HFFc6 (cell line): Measurements from ENCODE around the gene PDCD1. TPM values are rescaled to one million over a fixed set of nuclear protein-coding genes. Genes with fewer than 3 reads are reported as not detected.

Experiments
- DNase-seq: peaks from one replicate; pipeline ENCODE4 v3.0.0-alpha.2; 2018
- H3K27ac Mint-ChIP-seq: 2 replicates; pipeline ENCODE4 v1.8.0; 2020; ENCODE audit warnings: mild to moderate bottlenecking, mixed read lengths
- H3K27me3 Mint-ChIP-seq: 2 replicates; pipeline ENCODE4 v1.8.0; 2021; ENCODE audit warnings: mild to moderate bottlenecking, moderate library complexity, mixed read lengths; ENCODE audit not compliant: insufficient read depth
- H3K36me3 Mint-ChIP-seq: 2 replicates; pipeline ENCODE4 v1.8.0; 2021; ENCODE audit warnings: low read depth, mixed read lengths
- H3K4me1 Mint-ChIP-seq: 2 replicates; pipeline ENCODE4 v1.8.0; 2020; ENCODE audit warnings: low read depth, mixed read lengths
- H3K4me3 Mint-ChIP-seq: 2 replicates; pipeline ENCODE4 v1.8.0; 2020; ENCODE audit warnings: mild to moderate bottlenecking, moderate library complexity, mixed read lengths
- H3K9me3 Mint-ChIP-seq: 2 replicates; pipeline ENCODE4 v1.8.0; 2020; ENCODE audit warnings: mild to moderate bottlenecking, mixed read lengths
- total RNA-seq, 6 experiments: library from RNA; stranded (reverse); fragmentation: NEBNext Ultra II Directional; extraction: Animal tissue kit (Norgen Biotek cat#: 25700); gene quantifications; 2 replicates in 1 of 6; 3 replicates in 5 of 6; pipeline ENCODE4 v1.2.3, GENCODE V29; 2021
- TF ChIP-seq, protein P1 (sequence below): fragments of 200-600 bp; sonication (generic); IDR thresholded peaks from 2 replicates; pipeline ENCODE4 v1.5.0; 2021; ENCODE audit warnings: antibody characterized with exemption, mild to moderate bottlenecking

Gene PDCD1
- total RNA-seq, 6 experiments from 2014 or later = not detected

DNA sequence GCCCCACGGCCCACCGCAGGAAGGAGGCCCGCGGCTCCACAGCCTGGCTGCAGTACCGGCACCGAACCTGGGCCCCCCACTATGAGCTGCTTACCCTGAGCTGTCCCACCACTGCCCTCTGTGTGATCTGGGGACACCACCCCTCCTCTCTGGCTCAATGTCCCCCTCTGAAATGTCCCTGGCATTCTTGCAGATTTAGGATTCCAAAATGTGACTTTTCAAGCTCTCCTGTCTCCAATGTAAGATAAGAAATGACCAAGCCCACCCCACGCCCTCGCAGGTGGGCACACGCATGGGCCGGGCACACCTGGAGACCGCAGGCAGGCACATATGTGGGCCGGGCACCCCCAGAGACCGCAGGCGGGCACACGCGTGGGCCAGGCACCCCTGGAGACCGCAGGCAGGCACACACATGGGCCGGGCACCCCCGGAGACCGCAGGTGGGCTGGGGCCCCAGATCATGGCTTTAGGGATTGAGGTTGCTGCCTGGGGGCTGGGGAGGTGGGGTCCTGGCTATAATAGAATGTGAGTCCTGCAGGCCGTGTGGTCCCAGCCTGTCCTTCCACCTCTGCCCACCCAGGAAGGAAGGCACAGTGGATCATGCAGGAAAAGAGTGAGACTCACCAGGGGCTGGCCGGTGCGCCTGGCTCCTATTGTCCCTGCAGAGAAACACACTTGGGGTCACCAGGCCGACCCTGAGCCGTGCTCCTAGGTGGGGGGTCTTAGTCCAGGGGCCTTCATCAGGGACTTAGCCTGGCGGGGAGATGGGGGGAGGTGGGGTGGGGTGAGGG is 7.2 kb downstream of the PDCD1 start:
- no peak overlapping the region for H3K27ac Mint-ChIP-seq
- DNase-seq = no peak
- TF ChIP-seq, protein P1, sequence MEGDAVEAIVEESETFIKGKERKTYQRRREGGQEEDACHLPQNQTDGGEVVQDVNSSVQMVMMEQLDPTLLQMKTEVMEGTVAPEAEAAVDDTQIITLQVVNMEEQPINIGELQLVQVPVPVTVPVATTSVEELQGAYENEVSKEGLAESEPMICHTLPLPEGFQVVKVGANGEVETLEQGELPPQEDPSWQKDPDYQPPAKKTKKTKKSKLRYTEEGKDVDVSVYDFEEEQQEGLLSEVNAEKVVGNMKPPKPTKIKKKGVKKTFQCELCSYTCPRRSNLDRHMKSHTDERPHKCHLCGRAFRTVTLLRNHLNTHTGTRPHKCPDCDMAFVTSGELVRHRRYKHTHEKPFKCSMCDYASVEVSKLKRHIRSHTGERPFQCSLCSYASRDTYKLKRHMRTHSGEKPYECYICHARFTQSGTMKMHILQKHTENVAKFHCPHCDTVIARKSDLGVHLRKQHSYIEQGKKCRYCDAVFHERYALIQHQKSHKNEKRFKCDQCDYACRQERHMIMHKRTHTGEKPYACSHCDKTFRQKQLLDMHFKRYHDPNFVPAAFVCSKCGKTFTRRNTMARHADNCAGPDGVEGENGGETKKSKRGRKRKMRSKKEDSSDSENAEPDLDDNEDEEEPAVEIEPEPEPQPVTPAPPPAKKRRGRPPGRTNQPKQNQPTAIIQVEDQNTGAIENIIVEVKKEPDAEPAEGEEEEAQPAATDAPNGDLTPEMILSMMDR = no peak
- no peak overlapping the region for H3K4me3 Mint-ChIP-seq
- no peaks in the 10 kb centered on the region for H3K9me3 Mint-ChIP-seq
- H3K27me3 Mint-ChIP-seq = peaks cover 10% of the 10 kb centered on the region
- H3K4me1 Mint-ChIP-seq = no peaks in the 10 kb centered on the region
- H3K36me3 Mint-ChIP-seq = no peaks in the 10 kb centered on the region

DNA sequence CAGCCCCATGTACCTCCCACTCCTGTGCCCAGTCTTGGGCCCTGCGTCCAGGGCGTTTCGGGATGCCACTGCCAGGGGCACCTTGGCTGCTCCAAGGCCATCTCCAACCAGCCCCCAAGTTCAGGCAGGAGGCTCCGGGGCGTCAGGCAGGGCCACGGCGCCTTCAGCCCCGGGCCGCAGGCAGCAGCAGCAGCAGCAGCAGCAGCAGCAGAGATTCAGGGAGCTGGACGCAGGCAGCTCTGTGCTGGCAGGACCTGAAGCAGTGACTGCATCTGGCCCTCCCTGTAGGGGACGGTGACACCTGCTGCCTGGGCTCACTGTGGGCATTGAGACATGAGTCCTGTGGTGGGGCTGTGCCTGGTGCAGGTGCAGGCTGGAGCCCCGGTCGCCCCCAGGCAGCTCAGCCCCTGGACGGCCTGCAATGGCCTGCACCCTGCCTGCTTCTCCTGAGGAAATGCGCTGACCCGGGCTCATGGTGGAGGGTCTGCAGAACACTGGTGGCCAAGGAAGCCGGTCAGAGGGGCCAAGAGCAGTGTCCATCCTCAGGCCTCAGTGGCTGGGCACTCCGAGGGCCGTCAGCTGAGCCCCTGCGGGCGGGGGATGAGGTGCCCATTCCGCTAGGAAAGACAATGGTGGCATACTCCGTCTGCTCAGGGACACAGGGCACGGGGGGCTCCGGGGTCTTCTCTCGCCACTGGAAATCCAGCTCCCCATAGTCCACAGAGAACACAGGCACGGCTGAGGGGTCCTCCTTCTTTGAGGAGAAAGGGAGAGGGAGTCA is 8.0 kb downstream of the PDCD1 start:
- Mint-ChIP-seq H3K27me3 (peaks cover 14% of the 10 kb centered on the region), H3K4me3 (no peak overlapping the region), H3K36me3 (no peaks in the 10 kb centered on the region), H3K27ac (no peak overlapping the region), H3K9me3 (no peaks in the 10 kb centered on the region), H3K4me1 (no peaks in the 10 kb centered on the region)
- TF ChIP-seq, protein P1 = no peak
- no peak for DNase-seq

DNA sequence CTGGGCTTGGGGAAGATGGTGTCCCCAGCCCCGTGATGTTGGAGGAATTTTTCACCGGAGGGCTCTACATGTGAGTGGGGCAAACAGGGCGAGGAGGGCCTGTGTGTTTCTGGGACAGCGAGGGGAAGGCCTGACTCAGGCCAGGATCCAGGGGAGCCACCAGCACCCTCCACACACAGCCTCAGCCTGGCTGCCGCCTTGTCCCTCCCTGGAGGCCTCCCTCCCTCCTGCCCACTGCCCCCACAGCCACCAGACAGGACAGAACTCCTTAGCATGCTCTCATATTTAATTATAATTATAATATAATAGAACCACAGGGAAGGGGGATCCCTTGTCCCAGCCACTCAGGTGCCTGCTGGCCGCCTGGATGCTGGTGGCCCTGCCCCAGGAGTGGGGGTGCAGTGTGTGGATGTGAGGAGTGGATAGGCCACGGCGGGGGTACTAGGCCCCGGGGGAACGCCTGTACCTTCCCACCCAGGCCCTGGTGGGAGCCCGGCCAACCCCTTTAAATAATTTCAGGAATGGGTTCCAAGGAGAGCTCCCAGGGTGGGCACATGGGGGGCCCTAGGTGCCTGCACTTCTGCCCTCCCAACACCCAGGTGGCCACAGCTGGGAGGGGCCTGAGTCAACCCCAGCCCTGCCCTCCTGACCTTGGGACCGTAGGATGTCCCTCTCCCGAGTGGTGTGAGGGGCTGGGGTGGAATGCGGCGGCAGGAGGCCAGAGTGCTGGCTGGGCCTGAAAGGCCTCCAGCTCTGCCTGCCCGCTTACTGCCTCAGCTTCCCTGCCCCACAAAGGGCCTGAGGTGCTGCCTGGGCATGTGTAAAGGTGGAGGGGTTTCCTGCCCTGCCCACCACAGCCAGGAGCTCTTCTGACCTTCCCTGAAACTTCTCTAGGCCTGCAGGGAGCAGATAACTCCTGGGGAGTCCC is 8.8 kb downstream of the PDCD1 start:
- Mint-ChIP-seq H3K4me1 (no peaks in the 10 kb centered on the region), H3K36me3 (no peaks in the 10 kb centered on the region), H3K9me3 (no peaks in the 10 kb centered on the region), H3K4me3 (no peak overlapping the region), H3K27ac (no peak overlapping the region), H3K27me3 (peaks cover 14% of the 10 kb centered on the region)
- DNase-seq = no peak
- TF ChIP-seq, protein P1 = no peak

DNA sequence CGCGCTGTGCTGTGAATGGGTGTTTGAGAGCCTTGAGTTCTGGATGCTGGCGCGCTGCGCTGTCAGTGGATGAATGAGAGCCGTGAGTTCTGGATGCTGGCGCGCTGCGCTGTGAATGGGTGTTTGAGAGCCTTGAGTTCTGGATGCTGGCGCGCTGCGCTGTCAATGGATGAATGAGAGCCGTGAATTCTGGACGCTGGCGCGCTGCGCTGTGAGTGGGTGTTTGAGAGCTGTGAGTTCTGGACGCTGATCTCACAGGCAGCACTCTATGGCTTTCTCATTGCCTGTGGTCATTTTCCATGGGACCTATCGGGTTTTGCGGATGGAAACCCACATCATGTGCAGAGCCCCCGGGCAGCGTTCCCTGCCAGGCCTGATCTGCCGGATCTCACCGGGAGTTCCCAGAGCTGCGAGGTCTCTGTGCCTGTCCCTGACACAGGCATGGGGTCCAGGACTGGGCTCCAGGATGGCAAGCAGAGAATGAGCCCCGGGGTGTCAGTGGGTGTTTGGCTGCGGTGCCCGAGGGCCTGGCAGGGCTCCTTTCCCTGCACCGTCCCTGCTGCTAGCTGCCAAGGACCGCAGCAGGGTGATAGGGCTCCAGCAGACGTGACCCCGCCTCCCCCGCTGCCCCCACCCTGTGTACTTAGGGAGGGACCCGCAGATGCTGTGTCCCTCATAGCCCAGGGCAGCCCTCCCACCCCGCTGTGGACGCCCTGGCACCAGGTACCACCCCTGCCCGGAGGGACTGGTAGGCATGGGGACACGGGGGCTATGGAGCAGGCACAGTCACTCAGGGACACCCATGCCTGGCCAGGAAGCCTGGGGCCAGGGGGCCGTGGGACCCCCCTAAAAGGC is 9.7 kb downstream of the PDCD1 start:
- Mint-ChIP-seq H3K4me1 (no peaks in the 10 kb centered on the region), H3K27ac (no peak overlapping the region), H3K36me3 (no peaks in the 10 kb centered on the region), H3K9me3 (no peaks in the 10 kb centered on the region), H3K27me3 (peaks cover 14% of the 10 kb centered on the region), H3K4me3 (no peak overlapping the region)
- no peak for DNase-seq
- TF ChIP-seq, protein P1 = no peak
